GM18519 (cell line): ENCODE measurements around the gene PLCG2.
"Not testable (repeated sequence)": the region's sequence is repeated elsewhere in the genome, so short reads cannot be mapped to it uniquely, and the experiment has no call there.

Experiments used
- ATAC-seq: cut with Tn5 transposase; IDR thresholded peaks from one replicate; pipeline ENCODE4 v1.9.1; 2021; ENCODE audit warnings: mild to moderate bottlenecking, moderate library complexity; ENCODE audit not compliant: unreplicated experiment, low FRiP score

PLCG2 gene

GRCh38 chr16:81752876-81753227 lies 26.2 kb upstream of the PLCG2 start:
- ATAC-seq: no peak

DNA sequence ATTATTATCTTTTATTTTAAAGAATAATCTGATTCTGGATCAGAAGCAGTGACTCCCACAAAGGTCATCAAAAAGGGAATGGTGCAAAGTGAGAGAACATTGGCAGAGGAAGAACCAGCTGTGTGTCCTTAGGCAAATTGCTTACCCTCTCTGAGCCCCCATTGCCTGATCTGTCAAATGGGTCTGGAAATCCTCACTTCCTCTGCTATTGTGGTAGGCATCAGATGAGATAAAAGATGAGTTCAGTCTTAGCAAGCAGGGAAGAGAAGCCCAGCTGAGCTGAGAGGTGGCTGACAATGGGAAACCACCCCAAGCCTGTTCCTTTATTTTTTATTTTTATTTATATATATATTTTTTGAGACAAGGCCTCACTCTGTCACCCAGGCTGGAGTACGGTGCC lies 24.2 kb upstream of the PLCG2 start:
- ATAC-seq: no peak

GRCh38 chr16:81755915-81756614 lies 23.0 kb upstream of the PLCG2 start:
- no peak for ATAC-seq

DNA sequence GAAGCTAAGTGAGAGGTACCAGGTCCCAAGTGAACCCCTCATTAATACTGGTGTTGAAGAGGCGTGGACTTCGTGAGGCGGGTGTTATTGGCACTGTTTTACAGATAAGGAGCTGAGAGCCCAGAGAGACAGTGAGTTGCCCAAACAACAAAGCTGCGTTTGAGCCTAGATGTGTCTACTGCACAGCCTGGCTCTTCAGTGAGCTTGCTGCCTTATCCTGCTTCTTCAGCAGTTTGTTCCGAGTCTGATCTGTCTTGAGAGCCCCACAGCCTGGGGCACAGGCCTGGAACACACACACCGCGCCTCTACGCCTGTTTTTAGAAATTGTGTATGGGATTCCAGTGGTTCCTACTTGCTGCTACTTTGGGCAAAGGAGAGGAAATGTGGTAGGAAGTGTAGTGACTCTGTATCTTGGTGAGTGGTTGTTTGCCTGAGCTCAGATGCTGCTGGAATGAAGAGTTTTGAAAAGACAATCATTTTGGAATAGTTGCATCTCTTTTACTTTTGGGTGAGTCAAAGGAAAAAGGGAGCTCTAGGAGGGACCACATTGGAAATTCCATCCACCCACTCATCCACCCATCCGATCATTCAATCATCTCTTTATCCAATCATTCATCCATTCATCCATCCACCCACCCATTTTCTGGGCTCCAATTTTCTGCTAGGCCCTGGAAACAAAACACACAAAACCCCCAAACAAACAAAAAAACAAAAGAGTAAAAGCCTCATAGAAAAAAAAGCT lies 22.3 kb upstream of the PLCG2 start:
- ATAC-seq: no peak

GRCh38 chr16:81758376-81758775 lies 20.7 kb upstream of the PLCG2 start:
- no peak for ATAC-seq

GRCh38 chr16:81762322-81762721 lies 16.8 kb upstream of the PLCG2 start:
- ATAC-seq: not testable (repeated sequence)

GRCh38 chr16:81765111-81765919 lies 13.8 kb upstream of the PLCG2 start:
- ATAC-seq: no peak

GRCh38 chr16:81765969-81766368 lies 13.1 kb upstream of the PLCG2 start:
- no peak for ATAC-seq

GRCh38 chr16:81767987-81768592 lies 11.0 kb upstream of the PLCG2 start:
- no peak for ATAC-seq

DNA sequence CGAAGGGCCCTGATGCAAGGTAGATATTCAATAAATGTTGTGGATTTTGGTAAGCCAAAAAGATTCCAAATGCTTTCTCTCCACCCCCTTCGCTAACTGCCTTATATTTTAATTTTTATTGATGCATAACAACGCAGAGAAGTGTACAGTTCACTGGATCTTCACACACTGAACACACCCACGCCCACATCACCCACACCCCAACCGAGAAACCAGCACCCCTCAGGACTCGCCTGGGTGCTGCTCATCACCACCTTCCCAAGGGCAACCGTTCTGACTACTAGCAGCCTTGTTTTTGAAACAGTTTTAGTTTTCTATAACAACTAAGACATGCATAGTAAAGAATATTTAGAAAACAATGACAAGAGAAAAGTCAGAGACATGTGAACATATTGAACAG lies 9.1 kb upstream of the PLCG2 start:
- no peak for ATAC-seq

DNA sequence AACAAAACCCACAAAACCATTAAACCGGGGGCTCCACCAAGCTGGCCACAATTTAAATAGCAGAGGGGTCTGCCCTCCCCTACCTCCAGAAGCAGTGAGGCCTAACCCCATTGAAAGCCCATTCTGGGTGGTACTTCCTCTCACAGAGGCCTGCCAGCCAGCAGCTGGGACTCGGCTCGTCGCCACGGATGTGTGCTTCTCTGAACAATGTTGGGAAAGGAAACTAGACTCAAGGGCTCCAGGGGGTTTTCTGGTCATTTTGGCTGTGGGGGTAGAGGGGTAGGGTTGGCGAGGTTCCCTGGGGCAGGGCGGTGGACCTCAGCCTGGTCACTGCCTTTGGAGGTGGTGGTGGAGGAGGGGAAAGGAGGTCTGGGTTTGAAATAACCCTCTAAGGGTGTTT lies 4.7 kb upstream of the PLCG2 start:
- ATAC-seq: no peak

DNA sequence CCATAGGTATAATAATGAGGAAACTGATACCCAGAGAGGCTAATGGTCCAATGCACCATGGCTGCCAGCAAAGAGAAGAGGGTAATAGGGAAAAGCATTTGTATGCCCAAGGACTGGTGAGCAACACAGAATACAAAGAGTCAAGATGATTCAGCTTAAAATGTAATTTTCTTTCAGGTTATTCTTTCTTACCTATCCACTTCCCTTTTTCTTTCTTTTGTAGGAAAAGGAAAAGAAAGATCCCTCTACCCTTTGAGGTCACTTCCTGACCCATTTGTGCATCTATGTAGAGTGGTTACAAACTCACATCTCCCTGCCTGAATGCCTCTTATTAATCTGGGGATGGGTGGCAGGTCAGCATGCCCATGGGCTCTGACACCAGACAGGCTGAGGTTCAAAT lies 3.5 kb upstream of the PLCG2 start:
- ATAC-seq: no peak

- ATAC-seq: no peak
These were observed 860 bp upstream of the PLCG2 start for GRCh38 chr16:81778231-81778630.

DNA sequence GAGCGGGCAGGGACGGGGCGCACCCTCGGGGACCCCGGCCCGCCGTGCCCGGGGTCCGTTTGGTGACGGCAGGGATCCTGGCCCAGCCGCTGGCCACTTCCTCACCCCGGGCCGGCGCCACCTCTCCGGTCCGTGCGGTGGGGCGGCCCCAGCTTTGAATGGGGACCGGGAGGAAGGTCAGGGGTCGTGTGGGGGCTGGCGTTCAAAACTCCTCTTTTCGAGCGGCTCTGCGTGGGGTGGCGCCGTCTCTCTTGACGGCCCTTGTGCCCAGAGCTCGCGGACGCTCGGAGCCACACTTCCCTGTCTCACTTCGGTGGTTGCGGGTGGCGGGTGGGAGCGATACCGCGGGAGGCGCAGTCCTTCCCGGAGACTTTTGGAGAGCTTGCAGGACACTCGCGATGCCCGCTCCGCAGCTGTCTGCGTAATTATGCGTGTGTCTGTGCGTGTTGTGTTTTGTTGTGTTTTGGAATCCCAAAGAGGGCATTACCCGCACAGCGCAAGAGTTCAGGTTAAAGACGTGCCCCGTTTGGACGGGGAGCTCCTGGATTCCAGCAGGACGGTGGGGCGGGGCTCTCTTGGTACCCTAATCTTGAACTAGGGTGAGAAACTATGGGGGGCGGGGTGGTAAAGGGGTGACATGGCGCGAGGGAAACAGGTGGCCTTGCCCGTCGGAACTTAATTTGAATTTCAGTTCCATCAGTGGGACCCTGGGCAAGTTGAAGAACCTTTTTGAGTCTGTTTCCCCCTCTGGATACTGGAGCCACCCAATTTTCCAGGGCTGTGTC lies 637 bp downstream of the PLCG2 start:
- ATAC-seq: peak; percentile 21

DNA sequence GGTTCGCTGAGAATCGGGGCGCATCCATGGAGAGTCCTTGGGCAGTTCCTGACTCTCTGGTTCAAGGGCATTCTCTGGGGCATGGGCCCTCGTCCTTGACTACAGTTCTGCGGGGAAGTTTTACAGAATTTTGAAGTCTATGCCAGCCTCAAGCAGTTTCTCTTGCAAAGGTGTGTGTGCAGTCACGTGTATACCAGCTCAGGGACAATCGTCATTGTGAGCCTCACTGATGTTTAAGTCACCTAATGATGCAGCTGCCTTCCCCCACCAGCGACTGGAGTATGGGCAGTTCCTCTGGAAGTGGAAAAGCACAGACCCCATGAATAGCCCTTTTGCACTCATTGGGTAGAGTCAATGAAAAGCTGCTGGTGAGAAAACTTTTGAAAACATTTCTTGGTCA lies 1.3 kb downstream of the PLCG2 start:
- ATAC-seq: no peak

GRCh38 chr16:81782236-81782635 lies 3.1 kb downstream of the PLCG2 start:
- ATAC-seq: no peak

DNA sequence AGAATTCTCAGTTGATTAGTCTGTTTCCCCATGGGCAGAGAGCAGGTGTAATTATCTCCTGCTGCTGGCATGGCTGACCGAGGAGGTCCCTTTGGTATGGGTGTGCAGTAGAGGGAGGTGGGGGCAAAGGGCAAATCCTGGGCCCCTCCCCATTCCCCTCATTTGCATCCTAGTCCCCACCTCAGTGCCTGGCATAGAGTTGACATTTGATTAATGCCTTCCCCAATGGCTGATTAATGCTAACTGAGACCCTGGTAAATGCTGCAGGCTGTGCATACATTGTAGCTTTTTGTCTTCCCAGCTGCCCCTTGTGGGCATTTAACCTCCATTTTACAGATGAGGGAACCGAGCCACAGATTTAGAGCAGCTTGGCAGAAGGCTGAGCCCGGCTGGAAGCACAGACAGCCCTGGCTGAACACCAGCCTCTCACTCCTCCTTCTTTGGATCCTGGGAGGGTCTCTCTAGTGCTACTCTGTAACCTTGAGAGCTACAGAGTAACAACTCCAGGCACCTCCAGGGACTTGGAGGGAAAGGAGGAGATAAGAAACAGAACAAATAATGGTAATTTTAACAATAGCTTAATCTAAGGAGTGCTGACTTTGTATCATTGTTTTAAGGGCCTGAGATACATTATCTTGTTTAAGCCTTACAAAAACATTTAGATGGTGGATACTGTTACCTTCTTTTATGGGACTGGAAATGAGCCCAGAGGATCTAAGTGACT lies 5.1 kb downstream of the PLCG2 start:
- ATAC-seq: no peak

DNA sequence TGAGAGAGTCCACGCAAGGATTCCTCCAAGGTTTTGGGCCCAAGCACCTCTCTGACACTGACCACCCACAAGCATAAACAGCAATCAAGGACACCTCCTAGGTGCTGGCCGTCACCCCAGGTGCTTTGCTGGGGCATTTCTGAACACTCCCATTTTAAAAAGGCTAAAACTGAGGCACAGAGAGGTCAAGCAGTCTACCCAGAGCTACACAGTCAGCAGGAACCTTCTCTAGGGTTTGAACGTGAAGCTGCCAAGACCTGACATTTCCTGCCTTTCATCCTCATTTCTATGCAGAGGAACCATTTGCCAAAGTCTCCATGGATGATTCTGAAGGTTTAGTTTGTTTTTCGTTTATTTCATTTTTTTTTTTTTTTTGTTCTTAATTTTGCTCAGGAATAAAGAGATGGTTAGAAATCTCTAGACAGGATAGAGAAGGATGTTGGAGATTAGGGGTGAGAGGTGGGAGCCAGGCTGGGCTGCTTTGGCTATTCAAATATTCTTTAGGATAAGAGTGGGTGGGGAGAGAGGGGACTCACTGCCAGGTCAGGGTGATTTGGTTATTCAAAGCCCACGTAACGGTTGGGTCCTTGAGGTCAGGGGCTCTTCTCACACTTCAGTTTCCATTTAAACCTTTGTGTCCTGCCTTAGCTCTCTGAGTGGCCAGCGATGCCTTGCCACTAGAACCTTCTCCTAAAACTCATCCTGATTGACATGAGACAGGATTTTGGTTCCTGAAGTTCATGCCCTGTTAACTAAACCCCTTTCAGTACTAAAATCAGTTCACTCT lies 6.2 kb downstream of the PLCG2 start:
- no peak for ATAC-seq

GRCh38 chr16:81786321-81786720 lies 7.2 kb downstream of the PLCG2 start:
- ATAC-seq: no peak
